Pancreas (tissue), 10 donors: ENCODE results near the gene HHATL. TPM values are rescaled to one million over a fixed set of nuclear protein-coding genes. Genes with fewer than 3 reads are reported as not detected.

Experiments used
- ATAC-seq, 4 donors: fragments of 200-7000 bp; cut with Tn5 transposase; one replicate each; pipeline versions ENCODE4 v1.8.0 to v1.9.1; 2020; ENCODE audit warnings: mild to moderate bottlenecking in 4 of 4, moderate library complexity in 4 of 4
- DNase-seq, 6 donors: peaks; one replicate each; pipeline ENCODE4 v3.0.0-alpha.2; 2020
- FAIRE-seq: peaks from 2 replicates; lab custom pipeline; 2012; peaks lifted over from hg19 to GRCh38; lab: Jason Lieb, UNC
- H3K27ac ChIP-seq, 4 donors: fragments of 200-600 bp; sonication (generic); 1 replicate in 3 of 4; 2 replicates in 1 of 4; pipeline versions ENCODE4 v1.5.0 to v1.8.0; 2020
- H3K27me3 ChIP-seq, 4 donors: fragments of 200-600 bp; one replicate each; pipeline ENCODE4 v1.8.0; 2021
- H3K36me3 ChIP-seq, 3 donors: fragments of 200-600 bp; sonication (generic) in 1 of 3; one replicate each; pipeline versions ENCODE4 v1.5.0 to v1.8.0; 2020 to 2021
- H3K4me1 ChIP-seq, 3 donors: fragments of 200-600 bp; one replicate each; pipeline ENCODE4 v1.8.0; 2021
- H3K4me3 ChIP-seq, 4 donors: fragments of 200-600 bp; sonication (generic) in 2 of 4; one replicate each; pipeline versions ENCODE4 v1.5.0 to v1.8.0; 2020 to 2021
- H3K9me3 ChIP-seq, 4 donors: fragments of 200-600 bp; one replicate each; pipeline ENCODE4 v1.8.0; 2021
- CTCF ChIP-seq, 4 donors: fragments of 200-600 bp; sonication (generic) in 3 of 4; IDR thresholded peaks; one replicate each; pipeline versions ENCODE4 v1.5.0 to v1.8.0; 2021; ENCODE audit warnings: antibody characterized with exemption in 4 of 4
- WGBS, 2 donors: extraction: QIAGEN DNeasy Blood & Tissue Kit; methylation state at CpG; one replicate each; pipeline ENCODE4 v1.1.7; 2013; 5-methylcytosine and 5-hydroxymethylcytosine counted together
- intact Hi-C, 3 donors: fragments of 100-400 bp; cut with DNase I; formaldehyde crosslinking; loops; one replicate each; pipeline versions ENCODE4 v1.11.1 to v1.14.2; 2022
- polyA plus RNA-seq, 2 donors: library from polyadenylated mRNA; stranded (reverse); fragments of 200-250 nt; gene quantifications; one replicate each; pipeline ENCODE4 v1.2.3, GENCODE V29; 2013
- total RNA-seq, 6 donors: library from RNA; stranded (reverse); fragmentation: NEBNext Ultra II Directional in 4 of 6; extraction: Animal tissue kit (Norgen Biotek cat#: 25700) in 4 of 6; gene quantifications; one replicate each; pipeline versions ENCODE4 v1.2.1 to v1.2.4, GENCODE V29; 2021 to 2023
- donor health status: healthy with polysubstance abuse.
- donor health status: DM: no; HTN: no; CAD: no; lungs with moderate emphysema.
- donor health status: DM: no; HTN: no; CAD: no.
- donor health status: control.
- donor health status: control.
- donor health status: Bipolar disorder and iron deficiency.
- donor health status: DM: yes; HTN: yes; CAD: no.
- donor health status: DM: no; HTN: no; CAD: no.
- donor health status: DM: no; HTN: no; CAD: no.
- donor health status: DM: yes; HTN: yes; CAD: no.

Gene HHATL
- total and polyA plus RNA-seq, 8 donors, result 0.42 to 17.8 (median 2.4) TPM; not detected in 1

GRCh38 chr3:42655331-42655888 is 47.2 kb downstream of the HHATL start:
- Histone ChIP-seq H3K36me3 (peaks cover 0 to 5% (median 0%) of the 10 kb centered on the region in 3 donors), H3K27me3 (no peaks in the 10 kb centered on the region), H3K4me1 (peaks cover 0 to 18% (median 6%) of the 10 kb centered on the region in 3 donors), H3K27ac (peak overlapping the region; percentile 69 to 73 (median 71)), H3K9me3 (no peaks in the 10 kb centered on the region), H3K4me3 (peak overlapping the region in 2 of 4 donors; percentile 76 to 84)
- WGBS, 2 donors, result 38 to 42% methylated on average over 4 of the region's 4 CpGs
- FAIRE-seq (no peak), ATAC-seq (peak in 1 of 4 donors; percentile 9), DNase-seq (peak; percentile 39 to 89 (median 62))
- TF ChIP-seq CTCF (IDR thresholded peaks at IDR 0.05), result no peak
- intact Hi-C loops, result no loop called here

GRCh38 chr3:42654331-42655201 is 48.0 kb downstream of the HHATL start:
- WGBS, 2 donors, result 1% methylated on average over 37 to 94 of the region's 94 CpGs
- no peak for TF ChIP-seq CTCF (IDR thresholded peaks at IDR 0.05)
- no peak for FAIRE-seq
- intact Hi-C loops, result no loop called here
- Histone ChIP-seq H3K27ac (peak overlapping the region; percentile 69 to 73 (median 71)), H3K27me3 (no peaks in the 10 kb centered on the region), H3K36me3 (peaks cover 0 to 5% (median 0%) of the 10 kb centered on the region in 3 donors), H3K4me1 (peaks cover 0 to 18% (median 6%) of the 10 kb centered on the region in 3 donors), H3K4me3 (peak overlapping the region; percentile 65 to 84 (median 76)), H3K9me3 (no peaks in the 10 kb centered on the region)
- ATAC-seq, result peak; percentile 56 to 75 (median 60)
- peak; percentile 52 to 85 (median 70) for DNase-seq

- peak in 5 of 6 donors; percentile 51 to 82 (median 64) for DNase-seq
Observed at GRCh38 chr3:42653560-42654330, 48.9 kb downstream of the HHATL start, which contains the start of gene ZBTB47. ZBTB47 (plus strand) TSS chr3:42653697; CDS start chr3:42658356, 4,659 bp downstream.

GRCh38 chr3:42653303-42653559 is 49.4 kb downstream of the HHATL start:
- TF ChIP-seq CTCF (IDR thresholded peaks at IDR 0.05), result no peak
- FAIRE-seq, result no peak
- Histone ChIP-seq H3K27me3 (no peaks in the 10 kb centered on the region), H3K9me3 (no peaks in the 10 kb centered on the region), H3K4me1 (peaks cover 0 to 18% (median 6%) of the 10 kb centered on the region in 3 donors), H3K4me3 (peak overlapping the region; percentile 59 to 84 (median 76)), H3K36me3 (peaks cover 0 to 6% (median 0%) of the 10 kb centered on the region in 3 donors), H3K27ac (peak overlapping the region in 3 of 4 donors; percentile 51 to 70 (median 57))
- 26 to 27% methylated on average over 3 of the region's 3 CpGs for WGBS, 2 donors
- DNase-seq, result no peak
- intact Hi-C loops, result no loop called here
- ATAC-seq, result peak in 2 of 4 donors; percentile 6 to 15

More at GRCh38 chr3:42653560-42654330, 48.9 kb downstream of the HHATL start, which contains the start of gene ZBTB47:
- H3K9me3 ChIP-seq, result no peaks in the 10 kb centered on the region
- H3K27me3 ChIP-seq, result no peaks in the 10 kb centered on the region
- H3K27ac ChIP-seq, result peak within 1 kb of the TSS; percentile 69 to 73 (median 71)
- no peak for FAIRE-seq
- peak; percentile 26 to 35 (median 30) for ATAC-seq
- WGBS, 2 donors, result 3 to 5% methylated on average over 26 to 31 of the region's 31 CpGs
- TF ChIP-seq CTCF (IDR thresholded peaks at IDR 0.05), result no peak
- intact Hi-C loops, result no loop called here
- peaks cover 0 to 4% (median 1%) of the 10 kb centered on the region in 3 donors for H3K36me3 ChIP-seq
- H3K4me3 ChIP-seq, result peak within 1 kb of the TSS; percentile 65 to 84 (median 76)
- H3K4me1 ChIP-seq, result peaks cover 0 to 18% (median 6%) of the 10 kb centered on the region in 3 donors
